Heart right ventricle (tissue), 16 donors: Measurements from ENCODE around the gene NUBPL. TPM values are rescaled to one million over a fixed set of nuclear protein-coding genes. Genes with fewer than 3 reads are reported as not detected.

Experiments used
- ATAC-seq, 8 donors: fragments of 200-7000 bp; cut with Tn5 transposase; one replicate each; pipeline ENCODE4 v1.9.1; 2020; ENCODE audit warnings: mild to moderate bottlenecking in 8 of 8, moderate library complexity in 8 of 8, moderate number of reproducible peaks in 1 of 8
- DNase-seq, 2 donors: peaks; one replicate each; pipeline ENCODE4 v3.0.0-alpha.2; 2020
- H3K27ac ChIP-seq, 10 donors: fragments of 200-600 bp; sonication (generic) in 2 of 10; one replicate each; pipeline versions ENCODE4 v1.5.0 to v1.8.0; 2020 to 2022; ENCODE audit warnings: mild to moderate bottlenecking in 3 of 10
- H3K27me3 ChIP-seq, 7 donors: fragments of 200-600 bp; one replicate each; pipeline ENCODE4 v1.8.0; 2021 to 2022; ENCODE audit warnings: mild to moderate bottlenecking in 2 of 7
- H3K36me3 ChIP-seq, 9 donors: fragments of 200-600 bp; sonication (generic) in 1 of 9; one replicate each; pipeline versions ENCODE4 v1.5.0 to v1.8.0; 2020 to 2022; ENCODE audit warnings: mild to moderate bottlenecking in 2 of 9
- H3K4me1 ChIP-seq, 9 donors: fragments of 200-600 bp; sonication (generic) in 1 of 9; one replicate each; pipeline versions ENCODE4 v1.5.0 to v1.8.0; 2020 to 2022; ENCODE audit warnings: mild to moderate bottlenecking in 4 of 9
- H3K4me3 ChIP-seq, 10 donors: fragments of 200-600 bp; sonication (generic) in 2 of 10; one replicate each; pipeline versions ENCODE4 v1.5.0 to v1.8.0; 2020 to 2022; ENCODE audit warnings: mild to moderate bottlenecking in 7 of 10, moderate library complexity in 2 of 10
- H3K9me3 ChIP-seq, 11 donors: fragments of 200-600 bp in 10 of 11; sonication (generic) in 2 of 11; one replicate each; pipeline versions ENCODE4 v1.5.0 to v1.8.0; 2013 to 2022; ENCODE audit warnings: mild to moderate bottlenecking in 2 of 11, control low read depth in 1 of 11, moderate library complexity in 1 of 11
- WGBS, 2 donors: extraction: QIAGEN DNeasy Blood & Tissue Kit; methylation state at CpG; one replicate each; pipeline ENCODE4 v1.1.7; 2013; ENCODE audit warnings: inconsistent platforms in 1 of 2; 5-methylcytosine and 5-hydroxymethylcytosine counted together
- intact Hi-C, 10 donors: fragments of 100-400 bp; cut with DNase I; formaldehyde crosslinking; loops; one replicate each; pipeline versions ENCODE4 v1.11.1 to v1.14.2; 2022
- polyA plus RNA-seq, 2 donors: library from polyadenylated mRNA; stranded (reverse); fragments of 200-250 nt; gene quantifications; one replicate each; pipeline ENCODE4 v1.2.3, GENCODE V29; 2013
- total RNA-seq, 10 donors: library from RNA; stranded (reverse); fragmentation: NEBNext Ultra II Directional in 3 of 10; extraction: Animal tissue kit (Norgen Biotek cat#: 25700) in 3 of 10; gene quantifications; one replicate each; pipeline versions ENCODE4 v1.2.1 to v1.2.4, GENCODE V29; 2021 to 2023
- TF ChIP-seq, protein P1 (sequence below), 9 donors: fragments of 200-600 bp; sonication (generic) in 2 of 9; IDR thresholded peaks; one replicate each; pipeline versions ENCODE4 v1.5.0 to v1.8.0; 2021 to 2022; ENCODE audit warnings: antibody characterized with exemption in 9 of 9, mild to moderate bottlenecking in 5 of 9, moderate library complexity in 1 of 9
- donor health status: Arrhythmogenic right ventricular cardiomyopathy.
- donor health status: ischemic (EF 13 %, LVEDD 7.1; RV severe dilation, severe dysfunction).
- donor health status: healthy with polysubstance abuse.
- donor health status: DM: no; HTN: yes; CAD: no.
- donor health status: DM: no; HTN: no; CAD: no.
- donor health status: ischemic (EF 25% LVEDD 6.9; RV normal size, moderate dysfunction).
- donor health status: ischemic (EF 25% LVEDD 5.7; RV mildly dilated, moderate dysfunction).
- donor health status: healthy.
- donor health status: DM: yes; HTN: yes; CAD: no.
- donor health status: Ischemic cardiomyopathy.
- donor health status: ischemic (EF 35%, LVEDD 5.7; RV mildly dilated, moderate dysfunction).
- donor health status: nonischemic (EF 11% LVEDD 7.7; RV severe dilation, severe dysfunction).
- donor health status: DM: yes; HTN: yes; CAD: no.
- donor health status: PGD.
- donor health status: ischemic (EF 29% LVEDD 5.4; RV normal size, mild dysfunction).
- donor health status: nonischemic (EF 23%, LVEDD 6.1; RV moderate dilation, normal function).

The NUBPL gene
- total and polyA plus RNA-seq, 12 donors: 4.0 to 32.0 (median 24.1) TPM

DNA sequence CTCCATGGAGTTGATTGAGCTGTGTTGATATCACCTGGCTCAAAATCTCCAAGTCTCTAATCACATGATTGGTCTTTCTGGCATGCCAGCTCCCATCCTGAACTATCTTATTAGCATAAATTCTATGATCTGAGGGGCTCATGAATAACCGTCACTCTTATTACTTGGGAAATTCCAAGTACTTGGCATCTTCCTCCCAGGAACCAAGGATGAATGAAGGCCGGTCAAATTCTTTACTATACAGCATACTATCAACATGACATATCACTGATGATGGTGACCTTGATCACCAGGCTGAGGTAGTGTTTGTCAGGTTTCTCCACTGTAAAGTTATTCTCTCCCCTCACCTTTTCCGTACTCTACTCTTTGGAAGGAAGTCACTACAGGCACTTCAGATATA, 16.4 kb upstream of the NUBPL start:
- H3K27ac ChIP-seq: no peak overlapping the region
- no peaks in the 10 kb centered on the region for H3K4me1 ChIP-seq
- intact Hi-C loops: loop anchor here in 1 of 10 donors (10.0 kb wide), 1 partner anchor 350 kb away; no protein-coding TSS in a partner anchor
- no peaks in the 10 kb centered on the region for H3K27me3 ChIP-seq
- WGBS, 2 donors: 88 to 90% methylated on average over 3 of the region's 3 CpGs
- no peaks in the 10 kb centered on the region for H3K9me3 ChIP-seq
- no peak overlapping the region for H3K4me3 ChIP-seq
- H3K36me3 ChIP-seq: no peaks in the 10 kb centered on the region
- TF ChIP-seq, protein P1, sequence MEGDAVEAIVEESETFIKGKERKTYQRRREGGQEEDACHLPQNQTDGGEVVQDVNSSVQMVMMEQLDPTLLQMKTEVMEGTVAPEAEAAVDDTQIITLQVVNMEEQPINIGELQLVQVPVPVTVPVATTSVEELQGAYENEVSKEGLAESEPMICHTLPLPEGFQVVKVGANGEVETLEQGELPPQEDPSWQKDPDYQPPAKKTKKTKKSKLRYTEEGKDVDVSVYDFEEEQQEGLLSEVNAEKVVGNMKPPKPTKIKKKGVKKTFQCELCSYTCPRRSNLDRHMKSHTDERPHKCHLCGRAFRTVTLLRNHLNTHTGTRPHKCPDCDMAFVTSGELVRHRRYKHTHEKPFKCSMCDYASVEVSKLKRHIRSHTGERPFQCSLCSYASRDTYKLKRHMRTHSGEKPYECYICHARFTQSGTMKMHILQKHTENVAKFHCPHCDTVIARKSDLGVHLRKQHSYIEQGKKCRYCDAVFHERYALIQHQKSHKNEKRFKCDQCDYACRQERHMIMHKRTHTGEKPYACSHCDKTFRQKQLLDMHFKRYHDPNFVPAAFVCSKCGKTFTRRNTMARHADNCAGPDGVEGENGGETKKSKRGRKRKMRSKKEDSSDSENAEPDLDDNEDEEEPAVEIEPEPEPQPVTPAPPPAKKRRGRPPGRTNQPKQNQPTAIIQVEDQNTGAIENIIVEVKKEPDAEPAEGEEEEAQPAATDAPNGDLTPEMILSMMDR (IDR thresholded peaks at IDR 0.05): no peak
- DNase-seq (no peak), ATAC-seq (no peak)

DNA sequence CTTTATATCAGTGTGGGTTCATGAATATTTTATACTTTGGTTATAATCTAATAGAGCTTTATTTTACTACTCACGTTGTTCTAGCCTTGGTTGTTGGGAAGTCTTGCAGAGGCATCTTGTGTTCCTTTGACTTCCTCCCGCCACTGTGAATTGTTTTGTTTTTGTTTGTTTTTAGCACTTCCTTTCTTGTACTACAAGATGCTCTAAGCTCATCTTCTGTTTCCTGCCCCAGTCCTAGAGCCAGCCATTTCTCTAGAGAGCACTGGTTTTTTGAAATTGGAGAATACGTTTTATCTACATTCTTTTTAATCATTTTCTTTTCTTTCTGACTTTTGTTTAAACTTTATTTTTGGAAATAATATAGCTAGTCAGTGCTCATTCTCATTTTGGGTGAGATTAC, 15.9 kb upstream of the NUBPL start:
- TF ChIP-seq, protein P1 (IDR thresholded peaks at IDR 0.05): no peak
- H3K27me3 ChIP-seq: no peaks in the 10 kb centered on the region
- 33 to 50% methylated on average over 3 of the region's 3 CpGs for WGBS, 2 donors
- H3K36me3 ChIP-seq: no peaks in the 10 kb centered on the region
- DNase-seq: no peak
- intact Hi-C loops: loop anchor here in 1 of 10 donors (10.0 kb wide), 1 partner anchor 349 kb away; no protein-coding TSS in a partner anchor
- H3K27ac ChIP-seq: no peak overlapping the region
- ATAC-seq: peak in 1 of 8 donors; percentile 52
- H3K4me3 ChIP-seq: no peak overlapping the region
- H3K4me1 ChIP-seq: no peaks in the 10 kb centered on the region
- no peaks in the 10 kb centered on the region for H3K9me3 ChIP-seq

DNA sequence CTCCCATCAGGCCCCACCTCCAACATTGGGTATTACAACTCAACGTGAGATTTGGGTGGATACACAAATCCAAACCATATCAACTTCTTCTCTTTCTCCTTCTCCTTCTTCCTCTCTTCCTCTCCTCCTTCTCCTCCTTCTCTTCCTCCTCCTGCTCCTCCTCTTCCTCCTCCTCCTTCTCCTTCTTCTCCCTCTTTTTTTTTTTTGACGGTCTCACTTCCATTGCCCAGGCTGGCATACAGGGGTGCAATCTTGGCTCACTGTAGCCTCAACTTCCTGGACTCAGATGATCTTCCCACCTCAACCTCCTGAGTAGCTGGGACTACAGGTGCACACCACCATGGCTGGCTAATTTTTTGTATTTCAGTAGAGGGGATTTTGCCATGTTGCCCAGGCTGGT, 11.4 kb upstream of the NUBPL start:
- H3K4me1 ChIP-seq: no peaks in the 10 kb centered on the region
- WGBS, 2 donors: 82 to 83% methylated on average over 2 of the region's 2 CpGs
- intact Hi-C loops: loop anchor here in 1 of 10 donors (10.0 kb wide), 1 partner anchor 345 kb away; no protein-coding TSS in a partner anchor
- DNase-seq (no peak), ATAC-seq (no peak)
- peaks cover 0 to 9% (median 0%) of the 10 kb centered on the region in 7 donors for H3K27me3 ChIP-seq
- H3K4me3 ChIP-seq: no peak overlapping the region
- no peaks in the 10 kb centered on the region for H3K36me3 ChIP-seq
- H3K9me3 ChIP-seq: no peaks in the 10 kb centered on the region
- TF ChIP-seq, protein P1 (IDR thresholded peaks at IDR 0.05): no peak
- no peak overlapping the region for H3K27ac ChIP-seq

DNA sequence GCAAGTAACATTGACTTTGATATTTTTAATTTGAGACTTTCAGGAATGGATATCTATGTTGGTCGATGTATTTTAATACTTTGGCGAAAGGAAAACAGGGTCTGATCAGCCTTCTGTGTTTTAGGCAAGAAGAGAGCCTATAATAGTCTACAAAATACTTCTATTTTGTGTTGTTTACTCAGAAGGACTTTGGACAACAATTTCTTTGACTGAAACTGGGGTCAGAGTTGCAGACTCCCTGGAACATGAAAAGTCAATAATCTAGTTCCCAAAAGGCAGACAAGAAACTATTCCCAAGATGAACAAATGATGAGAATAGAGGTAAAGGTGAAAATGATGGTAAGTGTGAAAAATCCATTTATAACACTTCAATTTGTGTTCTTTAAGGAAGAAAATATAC, 10.6 kb upstream of the NUBPL start:
- H3K27ac ChIP-seq: no peak overlapping the region
- H3K36me3 ChIP-seq: no peaks in the 10 kb centered on the region
- peaks cover 0 to 14% (median 0%) of the 10 kb centered on the region in 7 donors for H3K27me3 ChIP-seq
- no peaks in the 10 kb centered on the region for H3K4me1 ChIP-seq
- intact Hi-C loops: no loop called here
- H3K4me3 ChIP-seq: no peak overlapping the region
- 76 to 87% methylated on average over 2 of the region's 2 CpGs for WGBS, 2 donors
- TF ChIP-seq, protein P1 (IDR thresholded peaks at IDR 0.05): no peak
- no peaks in the 10 kb centered on the region for H3K9me3 ChIP-seq
- DNase-seq (no peak), ATAC-seq (no peak)
